Measurements from ENCODE around the gene SOBP.

The SOBP gene

DNA sequence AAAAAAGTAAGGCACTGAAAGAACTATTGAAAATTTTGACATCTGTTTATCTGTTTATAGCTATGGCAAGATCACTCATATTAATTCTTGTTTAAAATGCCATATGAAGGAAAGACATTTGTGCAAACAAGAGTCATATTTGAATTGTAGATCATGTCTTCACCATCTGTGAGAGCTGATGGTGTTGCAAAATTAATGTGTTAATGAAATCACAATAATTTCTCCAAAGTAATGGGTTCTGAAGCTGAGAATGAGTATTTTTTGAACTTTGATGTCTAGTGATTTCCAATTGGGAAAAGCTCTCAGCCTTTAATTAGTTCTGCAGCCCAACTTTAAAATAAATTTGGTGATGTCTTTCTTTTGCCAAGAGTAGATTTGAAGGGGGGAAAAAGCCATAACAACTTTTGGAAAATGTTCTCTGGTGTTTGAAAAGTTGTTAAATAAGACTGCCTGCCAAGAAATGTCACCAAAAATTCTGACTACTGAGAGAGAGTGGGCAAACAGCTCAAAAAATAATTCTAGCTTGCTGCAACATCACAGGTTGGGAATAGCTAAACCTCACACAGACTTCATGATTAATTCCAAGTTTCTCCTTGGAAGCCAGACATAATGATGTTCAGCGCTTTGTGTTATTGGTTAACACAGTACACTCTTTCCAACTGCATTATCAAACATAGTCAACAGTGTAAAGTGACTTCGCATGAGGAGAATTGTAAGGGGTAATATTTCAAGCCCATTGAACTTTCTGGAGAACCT, 142.6 kb downstream of the SOBP start:
- ChIA-PET POLR2A (no interaction called here), CTCF (interaction anchor here (1.4 to 1.8 kb wide), 2 partner anchors 10 to 12 kb away, joined by 3 to 6 read pairs; no protein-coding TSS in a partner anchor)
- TF ChIP-seq, protein P1, sequence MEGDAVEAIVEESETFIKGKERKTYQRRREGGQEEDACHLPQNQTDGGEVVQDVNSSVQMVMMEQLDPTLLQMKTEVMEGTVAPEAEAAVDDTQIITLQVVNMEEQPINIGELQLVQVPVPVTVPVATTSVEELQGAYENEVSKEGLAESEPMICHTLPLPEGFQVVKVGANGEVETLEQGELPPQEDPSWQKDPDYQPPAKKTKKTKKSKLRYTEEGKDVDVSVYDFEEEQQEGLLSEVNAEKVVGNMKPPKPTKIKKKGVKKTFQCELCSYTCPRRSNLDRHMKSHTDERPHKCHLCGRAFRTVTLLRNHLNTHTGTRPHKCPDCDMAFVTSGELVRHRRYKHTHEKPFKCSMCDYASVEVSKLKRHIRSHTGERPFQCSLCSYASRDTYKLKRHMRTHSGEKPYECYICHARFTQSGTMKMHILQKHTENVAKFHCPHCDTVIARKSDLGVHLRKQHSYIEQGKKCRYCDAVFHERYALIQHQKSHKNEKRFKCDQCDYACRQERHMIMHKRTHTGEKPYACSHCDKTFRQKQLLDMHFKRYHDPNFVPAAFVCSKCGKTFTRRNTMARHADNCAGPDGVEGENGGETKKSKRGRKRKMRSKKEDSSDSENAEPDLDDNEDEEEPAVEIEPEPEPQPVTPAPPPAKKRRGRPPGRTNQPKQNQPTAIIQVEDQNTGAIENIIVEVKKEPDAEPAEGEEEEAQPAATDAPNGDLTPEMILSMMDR (IDR thresholded peaks at IDR 0.05; ENCODE audit: control extremely low read depth, extremely low read depth, low read depth, missing control alignments), result no peak
- DNase-seq (ENCODE audit: extremely low spot score), result no peak

DNA sequence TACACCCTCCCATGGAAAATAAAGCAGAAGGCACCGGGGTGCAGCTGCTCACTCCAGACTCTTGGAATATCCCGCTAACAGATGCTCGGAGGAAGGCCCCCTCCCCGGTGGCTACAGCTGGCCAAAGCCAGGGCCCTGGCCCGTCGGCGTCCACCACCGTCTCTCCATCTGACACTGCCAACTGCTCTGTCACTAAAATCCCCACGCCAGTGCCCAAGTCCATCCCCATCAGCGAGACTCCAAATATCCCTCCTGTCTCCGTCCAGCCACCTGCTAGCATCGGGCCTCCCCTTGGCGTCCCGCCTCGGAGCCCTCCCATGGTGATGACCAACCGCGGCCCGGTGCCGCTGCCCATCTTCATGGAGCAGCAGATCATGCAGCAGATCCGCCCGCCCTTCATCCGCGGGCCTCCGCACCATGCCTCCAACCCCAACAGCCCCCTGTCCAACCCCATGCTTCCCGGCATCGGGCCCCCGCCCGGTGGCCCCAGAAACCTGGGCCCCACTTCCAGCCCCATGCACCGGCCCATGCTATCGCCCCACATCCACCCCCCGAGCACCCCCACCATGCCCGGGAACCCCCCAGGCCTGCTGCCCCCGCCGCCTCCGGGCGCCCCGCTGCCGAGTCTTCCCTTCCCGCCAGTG, 143.9 kb downstream of the SOBP start:
- DNase-seq (ENCODE audit: extremely low spot score), result no peak
- POLR2A ChIA-PET, result no interaction called here
- TF ChIP-seq, protein P1 (IDR thresholded peaks at IDR 0.05; ENCODE audit: control extremely low read depth, extremely low read depth, low read depth, missing control alignments), result no peak
- CTCF ChIA-PET, result interaction anchor here (1.4 kb wide), 1 partner anchor 9 kb away, joined by 6 read pairs; no protein-coding TSS in a partner anchor

DNA sequence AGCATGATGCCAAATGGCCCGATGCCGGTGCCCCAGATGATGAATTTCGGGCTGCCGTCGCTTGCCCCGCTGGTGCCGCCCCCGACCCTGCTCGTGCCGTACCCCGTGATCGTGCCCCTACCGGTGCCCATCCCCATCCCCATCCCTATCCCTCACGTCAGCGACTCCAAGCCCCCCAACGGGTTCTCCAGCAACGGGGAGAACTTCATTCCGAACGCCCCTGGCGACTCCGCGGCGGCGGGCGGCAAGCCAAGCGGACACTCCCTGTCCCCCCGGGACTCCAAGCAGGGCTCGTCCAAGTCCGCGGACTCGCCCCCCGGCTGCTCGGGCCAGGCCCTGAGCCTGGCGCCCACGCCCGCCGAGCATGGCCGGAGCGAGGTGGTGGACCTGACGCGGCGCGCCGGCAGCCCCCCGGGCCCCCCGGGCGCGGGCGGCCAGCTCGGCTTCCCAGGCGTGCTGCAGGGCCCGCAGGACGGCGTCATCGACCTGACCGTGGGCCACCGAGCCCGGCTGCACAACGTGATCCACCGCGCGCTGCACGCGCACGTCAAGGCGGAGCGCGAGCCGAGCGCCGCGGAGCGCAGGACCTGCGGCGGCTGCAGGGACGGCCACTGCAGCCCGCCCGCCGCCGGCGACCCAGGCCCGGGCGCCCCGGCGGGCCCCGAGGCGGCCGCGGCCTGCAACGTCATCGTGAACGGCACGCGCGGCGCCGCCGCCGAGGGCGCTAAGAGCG, 144.6 kb downstream of the SOBP start:
- POLR2A ChIA-PET, result no interaction called here

DNA sequence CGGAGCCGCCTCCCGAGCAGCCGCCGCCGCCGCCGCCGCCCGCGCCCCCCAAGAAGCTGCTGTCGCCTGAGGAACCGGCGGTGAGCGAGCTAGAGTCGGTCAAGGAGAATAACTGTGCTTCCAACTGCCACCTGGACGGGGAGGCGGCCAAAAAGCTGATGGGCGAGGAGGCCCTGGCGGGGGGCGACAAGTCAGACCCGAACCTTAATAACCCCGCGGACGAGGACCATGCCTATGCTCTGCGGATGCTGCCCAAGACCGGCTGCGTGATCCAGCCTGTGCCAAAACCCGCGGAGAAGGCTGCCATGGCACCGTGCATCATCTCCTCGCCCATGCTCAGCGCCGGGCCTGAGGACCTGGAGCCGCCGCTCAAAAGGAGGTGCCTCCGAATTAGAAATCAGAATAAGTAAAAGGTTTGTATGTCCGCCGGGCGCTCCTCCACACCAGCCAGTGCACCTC, 145.2 kb downstream of the SOBP start:
- POLR2A ChIA-PET, result no interaction called here
- TF ChIP-seq, protein P1 (IDR thresholded peaks at IDR 0.05; ENCODE audit: control extremely low read depth, extremely low read depth, low read depth, missing control alignments), result no peak
- CTCF ChIA-PET, result interaction anchor here (1.2 kb wide), 1 partner anchor 8 kb away, joined by 4 read pairs; no protein-coding TSS in a partner anchor
- DNase-seq (ENCODE audit: extremely low spot score), result no peak

More for the DNA sequence above, 144.6 kb downstream of the SOBP start:
- no peak for DNase-seq (ENCODE audit: extremely low spot score)
- TF ChIP-seq, protein P1 (IDR thresholded peaks at IDR 0.05; ENCODE audit: control extremely low read depth, extremely low read depth, low read depth, missing control alignments), result no peak
- CTCF ChIA-PET, result no interaction called here

DNA sequence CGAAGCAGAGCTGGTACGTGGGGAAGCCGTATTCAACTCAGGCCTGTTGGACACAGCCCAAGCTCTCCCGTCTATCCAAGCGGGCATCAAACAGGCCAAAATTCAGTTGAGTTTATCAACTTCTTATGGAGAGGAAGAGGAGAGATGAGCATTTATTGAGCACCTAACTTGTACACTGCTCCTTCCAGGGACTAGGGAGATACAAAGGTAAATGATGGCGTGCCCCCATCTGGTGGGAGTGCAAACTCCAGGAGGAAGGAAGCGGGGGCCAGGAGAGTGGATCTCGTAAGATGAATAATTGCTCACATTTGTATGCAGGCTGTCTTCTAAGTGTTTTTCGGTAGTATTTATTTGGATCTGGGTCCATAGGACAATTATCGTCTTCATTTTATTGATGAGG, 146.6 kb downstream of the SOBP start:
- no peak for DNase-seq (ENCODE audit: extremely low spot score)
- CTCF ChIA-PET, result interaction anchor here (1.2 kb wide), 1 partner anchor 9 kb away, joined by 4 read pairs; no protein-coding TSS in a partner anchor
- POLR2A ChIA-PET, result no interaction called here
- TF ChIP-seq, protein P1 (IDR thresholded peaks at IDR 0.05; ENCODE audit: control extremely low read depth, extremely low read depth, low read depth, missing control alignments), result no peak

Data from GM10248 (cell line).